ENCODE results near the gene ZAP70.

Gene ZAP70

GRCh38 chr2:97788986-97789644, 75.7 kb downstream of the ZAP70 start:
- no peak for DNase-seq (ENCODE audit: low read depth)

Data from stimulated activated CD4-positive, alpha-beta T cell treated with anti-CD3 and anti-CD28 coated beads, Interleukin-2, amount 100 ng/mL, for 4 hours (primary cell).